ENCODE measurements around the gene PTBP2.

DNA sequence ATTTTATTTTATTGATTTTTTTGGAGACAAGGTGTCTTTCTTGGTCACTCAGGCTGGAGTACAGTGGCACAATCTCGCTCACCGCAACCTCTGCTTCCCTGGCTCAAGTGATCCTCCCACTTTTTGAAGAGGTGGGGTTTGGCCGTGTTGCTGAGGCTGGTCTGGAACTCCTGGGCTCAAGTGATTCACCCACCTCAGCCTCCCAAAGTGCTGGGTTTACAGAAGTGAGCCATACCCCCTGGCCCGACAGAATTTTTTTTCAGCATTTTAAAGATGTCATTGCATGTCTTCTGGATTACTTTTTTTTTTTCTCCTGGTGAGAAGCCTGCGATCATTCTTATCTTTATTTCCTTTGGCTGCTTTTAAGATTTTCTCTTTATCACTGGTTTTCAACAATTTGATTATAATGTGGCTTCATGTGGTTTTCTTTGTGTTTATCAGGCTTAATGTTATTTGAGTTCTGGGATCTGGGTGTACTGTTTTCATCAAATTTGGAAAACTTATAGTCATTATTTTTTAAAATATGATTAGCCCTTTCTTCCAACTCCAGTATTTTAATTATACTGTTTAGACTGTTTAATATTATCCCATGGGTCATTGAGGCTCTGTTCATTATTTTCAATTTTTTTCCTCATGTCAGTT, 23.1 kb upstream of the PTBP2 start:
- no peak for TF ChIP-seq CTCF (IDR thresholded peaks at IDR 0.05)
- no peak for TF ChIP-seq POLR2AphosphoS5 (IDR thresholded peaks at IDR 0.05)
